Motor neuron (in vitro differentiated cells): ENCODE results near the gene BAHCC1. TPM values are rescaled to one million over a fixed set of nuclear protein-coding genes. Genes with fewer than 3 reads are reported as not detected.
A peak's percentile ranks its signal among the peaks of the same experiment; 100 is the strongest.
"Not testable (repeated sequence)": the region's sequence is repeated elsewhere in the genome, so short reads cannot be mapped to it uniquely, and the experiment has no call there.

Source experiments
- ATAC-seq, 8 experiments: fragments of 200-7000 bp; cut with Tn5 transposase; replicated peaks in 6 of 8; 2 replicates each; pipeline ENCODE4 v1.8.0; 2021; ENCODE audit warnings: mild to moderate bottlenecking in 8 of 8, moderate library complexity in 8 of 8
- H3K27ac ChIP-seq, 2 donors: fragments of 250-450 bp; sonication (Bioruptor Pico); 2 replicates each; pipeline ENCODE4 v1.9.0; 2021; ENCODE audit warnings: antibody characterized with exemption in 2 of 2, mild to moderate bottlenecking in 2 of 2, moderate library complexity in 1 of 2
- H3K4me1 ChIP-seq, 2 donors: fragments of 250-450 bp; sonication (Bioruptor Pico); replicated peaks in 1 of 2; 2 replicates each; pipeline ENCODE4 v1.6.1; 2021; ENCODE audit warnings: antibody characterized with exemption in 2 of 2, mild to moderate bottlenecking in 2 of 2, moderate library complexity in 1 of 2
- H3K4me3 ChIP-seq, 5 donors: fragments of 250-450 bp; sonication (Bioruptor Pico); 2 replicates each; pipeline ENCODE4 v1.9.0; 2021; ENCODE audit warnings: antibody characterized with exemption in 5 of 5, mild to moderate bottlenecking in 5 of 5, moderate library complexity in 4 of 5
- WGBS, 10 experiments: fragments of 450-650 bp; shearing (Covaris generic); methylation state at CpG; one replicate each; pipeline ENCODE4 v1.0.0; 2022; 5-methylcytosine and 5-hydroxymethylcytosine counted together
- in situ Hi-C, 9 experiments: fragments of 400-800 bp; cut with MboI; loops; one replicate each; pipeline ENCODE4 v1.15.0; 2021; ENCODE audit warnings: low sequenced_read_pairs in 9 of 9, low pct_unique_long_range_greater_than_20kb in 2 of 9; ENCODE audit not compliant: unreplicated experiment in 9 of 9
- total RNA-seq, 8 experiments: library from RNA; unstranded; fragments of 300-600 nt; gene quantifications; 2 replicates each; pipeline versions ENCODE4 v1.2.3 to v1.2.4, GENCODE V29; 2022

The BAHCC1 gene
- total RNA-seq, 8 experiments from 2014 or later: 1.9 to 19.5 (median 10.4) TPM

DNA sequence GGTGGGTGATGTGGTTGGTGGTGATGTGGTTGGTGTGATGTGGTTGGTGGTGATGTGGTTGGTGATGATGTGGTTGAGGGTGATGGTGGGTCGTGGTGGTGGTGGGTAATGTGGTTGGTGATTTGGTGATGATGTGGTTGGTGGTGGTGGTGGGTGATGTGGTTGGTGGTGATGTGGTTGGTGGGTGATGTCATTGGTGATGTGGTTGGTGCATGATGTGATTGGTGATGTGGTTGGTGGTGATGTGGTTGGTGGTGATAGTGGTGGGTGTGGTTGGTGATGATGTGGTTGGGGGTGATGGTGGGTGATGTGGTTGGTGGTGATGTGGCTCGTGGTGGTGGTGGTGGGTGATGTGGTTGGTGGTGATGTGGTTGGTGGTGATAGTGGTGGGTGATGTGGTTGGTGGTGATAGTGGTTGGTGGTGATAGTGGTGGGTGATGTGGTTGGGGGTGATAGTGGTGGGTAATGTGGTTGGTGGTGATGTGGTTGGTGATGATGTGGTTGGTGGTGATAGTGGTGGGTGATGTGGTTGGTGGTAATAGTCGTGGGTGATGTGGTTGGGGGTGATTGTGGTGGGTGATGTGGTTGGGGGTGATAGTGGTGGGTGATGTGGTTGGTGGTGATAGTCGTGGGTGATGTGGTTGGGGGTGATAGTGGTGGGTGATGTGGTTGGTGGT is 30.6 kb downstream of the BAHCC1 start:
- in situ Hi-C loops, H3K27ac ChIP-seq, ATAC-seq, H3K4me3 ChIP-seq: not testable (repeated sequence)
- H3K4me1 ChIP-seq: peaks cover 40 to 43% of the 10 kb centered on the region in 2 donors
- 0 to 100% (median 90%) methylated on average over 1 to 2 of the region's 4 CpGs; no CpG with 5 or more reads in 7 of the 10 experiments for WGBS, 10 experiments

DNA sequence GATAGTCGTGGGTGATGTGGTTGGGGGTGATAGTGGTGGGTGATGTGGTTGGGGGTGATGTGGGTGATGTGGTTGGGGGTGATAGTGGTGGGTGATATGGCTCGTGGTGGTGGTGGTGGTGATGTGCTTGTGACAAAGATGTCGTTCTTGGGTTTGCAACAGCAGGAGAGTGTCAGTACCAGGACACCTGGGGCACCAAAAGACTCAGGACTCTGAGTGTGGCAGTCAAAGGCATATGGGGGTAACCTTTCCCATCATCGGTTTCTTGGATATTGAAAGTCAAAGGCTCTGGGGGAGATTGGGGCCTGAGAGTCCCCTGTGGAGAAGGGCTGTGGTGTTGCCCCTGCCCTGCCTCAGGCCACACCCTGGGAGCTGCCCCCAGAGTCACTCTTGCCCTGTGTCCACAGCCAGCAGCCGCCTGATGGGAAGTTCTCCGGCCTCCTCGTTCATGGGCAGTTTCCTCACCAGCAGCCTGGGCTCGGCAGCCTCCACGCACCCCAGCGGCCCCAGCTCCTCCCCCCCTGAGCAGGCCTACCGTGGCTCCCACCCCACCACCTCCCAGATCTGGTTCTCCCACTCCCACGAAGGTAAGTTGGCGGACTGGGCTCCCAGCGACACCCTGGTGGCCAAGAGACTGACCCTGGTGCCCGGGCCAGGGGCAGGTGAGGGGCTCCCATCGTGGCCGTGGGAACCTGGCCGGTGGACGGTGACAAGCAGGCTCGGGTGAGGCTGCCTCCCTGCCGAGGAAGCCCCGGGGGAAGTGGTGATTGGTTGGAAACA is 31.3 kb downstream of the BAHCC1 start:
- in situ Hi-C loops: no loop called here
- no peak overlapping the region for H3K4me3 ChIP-seq
- no peak for ATAC-seq
- H3K27ac ChIP-seq: no peak overlapping the region
- 88% methylated on average over 1 of the region's 22 CpGs; no CpG with 5 or more reads in 9 of the 10 experiments for WGBS, 10 experiments
- peaks cover 39 to 43% of the 10 kb centered on the region in 2 donors for H3K4me1 ChIP-seq

DNA sequence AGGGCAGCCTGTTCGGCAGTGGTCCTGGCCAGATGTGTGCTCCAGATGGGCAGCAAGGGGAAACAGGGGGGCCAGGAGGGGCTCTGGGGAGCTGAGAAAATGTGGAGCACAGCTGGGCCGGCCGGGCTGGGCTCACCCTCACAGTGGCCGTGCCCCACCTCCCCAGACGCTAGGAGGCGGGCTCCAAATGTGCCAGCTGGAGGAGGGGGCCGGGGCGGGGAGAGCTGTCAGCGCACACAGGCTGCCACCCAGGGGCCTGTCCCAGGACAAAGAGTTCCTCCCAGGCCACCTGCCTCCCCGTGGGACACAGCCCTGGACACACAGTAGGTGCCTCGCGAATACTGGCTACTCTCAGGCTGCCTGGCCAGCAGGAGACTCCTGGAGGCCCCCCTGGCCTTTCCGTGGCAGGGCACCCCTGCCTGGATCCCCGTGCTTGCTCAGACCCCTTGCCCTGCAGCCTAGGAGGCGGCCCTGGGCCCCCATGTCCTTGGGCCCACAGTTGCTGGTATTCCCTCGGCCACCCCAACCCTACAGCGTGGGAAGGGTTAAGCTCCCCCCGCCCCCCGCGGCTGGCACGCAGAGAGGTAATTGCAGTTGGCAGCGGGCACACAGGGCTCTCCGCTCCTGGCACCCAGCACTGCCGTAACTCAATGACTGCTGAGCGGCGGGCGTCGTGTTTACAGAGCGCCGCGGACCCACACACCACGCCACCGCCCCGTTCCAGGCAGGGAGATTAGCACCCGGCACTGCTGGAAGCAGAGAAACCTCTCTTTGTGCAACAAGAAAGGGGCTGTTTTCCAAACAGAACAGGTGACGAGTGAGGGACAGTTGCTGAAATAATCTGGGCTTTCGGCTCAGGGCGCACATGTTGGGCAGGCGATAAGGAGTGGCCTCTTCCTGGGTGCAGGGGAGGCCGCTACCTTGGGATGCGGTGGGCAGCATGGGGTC is 32.2 kb downstream of the BAHCC1 start:
- Histone ChIP-seq H3K4me1 (peaks cover 37 to 45% of the 10 kb centered on the region in 2 donors), H3K27ac (no peak overlapping the region), H3K4me3 (no peak overlapping the region)
- 82 to 92% methylated on average over 2 to 4 of the region's 41 CpGs; no CpG with 5 or more reads in 8 of the 10 experiments for WGBS, 10 experiments
- in situ Hi-C loops: no loop called here
- ATAC-seq: no peak

DNA sequence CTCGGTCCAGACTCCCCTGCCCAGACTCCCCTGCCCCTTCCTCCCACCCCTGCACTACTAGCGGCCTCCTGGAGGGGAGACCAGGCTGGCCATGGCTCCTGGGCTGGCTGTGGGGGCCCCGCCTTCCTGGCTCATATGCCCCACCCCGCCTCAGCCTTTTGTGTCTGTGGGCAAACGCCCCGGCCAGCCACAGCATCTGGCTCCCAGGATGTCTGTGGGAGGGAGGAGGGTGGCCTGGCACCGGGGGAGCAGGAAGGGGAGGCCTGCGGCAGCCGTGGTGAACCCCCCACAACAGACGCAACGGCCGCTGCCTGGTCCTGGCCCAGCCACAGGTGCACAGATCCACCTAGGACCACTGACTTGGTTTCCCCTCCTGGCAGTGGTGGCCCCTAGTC is 32.9 kb downstream of the BAHCC1 start:
- Histone ChIP-seq H3K4me1 (peaks cover 33 to 42% of the 10 kb centered on the region in 2 donors), H3K27ac (no peak overlapping the region), H3K4me3 (no peak overlapping the region)
- 80% methylated on average over 1 of the region's 12 CpGs; no CpG with 5 or more reads in 9 of the 10 experiments for WGBS, 10 experiments
- in situ Hi-C loops: no loop called here
- peak in 1 of 8 experiments; percentile 3 for ATAC-seq

DNA sequence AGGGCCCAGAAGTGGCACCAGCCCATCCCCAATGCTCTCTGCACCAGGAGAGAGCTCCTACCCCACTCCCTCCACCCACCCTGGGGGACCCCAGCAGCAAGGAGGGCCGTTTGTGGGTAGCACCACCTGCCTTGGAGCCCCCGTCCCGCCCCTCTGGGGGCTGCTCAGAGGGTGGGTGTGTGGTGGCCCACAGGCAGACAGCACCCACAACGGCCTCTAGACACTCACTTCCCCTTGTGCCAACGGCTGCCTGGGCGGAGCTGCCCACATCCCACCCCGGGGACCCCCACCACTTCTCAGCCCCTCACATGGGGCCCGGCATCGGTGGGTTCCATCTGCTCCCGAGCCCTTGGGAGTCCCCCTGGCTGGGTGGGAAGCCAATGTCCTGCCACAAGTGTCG is 33.3 kb downstream of the BAHCC1 start:
- Histone ChIP-seq H3K4me1 (peaks cover 30 to 39% of the 10 kb centered on the region in 2 donors), H3K27ac (no peak overlapping the region), H3K4me3 (no peak overlapping the region)
- no peak for ATAC-seq
- WGBS, 10 experiments: 93% methylated on average over 4 of the region's 11 CpGs; no CpG with 5 or more reads in 9 of the 10 experiments
- in situ Hi-C loops: no loop called here

DNA sequence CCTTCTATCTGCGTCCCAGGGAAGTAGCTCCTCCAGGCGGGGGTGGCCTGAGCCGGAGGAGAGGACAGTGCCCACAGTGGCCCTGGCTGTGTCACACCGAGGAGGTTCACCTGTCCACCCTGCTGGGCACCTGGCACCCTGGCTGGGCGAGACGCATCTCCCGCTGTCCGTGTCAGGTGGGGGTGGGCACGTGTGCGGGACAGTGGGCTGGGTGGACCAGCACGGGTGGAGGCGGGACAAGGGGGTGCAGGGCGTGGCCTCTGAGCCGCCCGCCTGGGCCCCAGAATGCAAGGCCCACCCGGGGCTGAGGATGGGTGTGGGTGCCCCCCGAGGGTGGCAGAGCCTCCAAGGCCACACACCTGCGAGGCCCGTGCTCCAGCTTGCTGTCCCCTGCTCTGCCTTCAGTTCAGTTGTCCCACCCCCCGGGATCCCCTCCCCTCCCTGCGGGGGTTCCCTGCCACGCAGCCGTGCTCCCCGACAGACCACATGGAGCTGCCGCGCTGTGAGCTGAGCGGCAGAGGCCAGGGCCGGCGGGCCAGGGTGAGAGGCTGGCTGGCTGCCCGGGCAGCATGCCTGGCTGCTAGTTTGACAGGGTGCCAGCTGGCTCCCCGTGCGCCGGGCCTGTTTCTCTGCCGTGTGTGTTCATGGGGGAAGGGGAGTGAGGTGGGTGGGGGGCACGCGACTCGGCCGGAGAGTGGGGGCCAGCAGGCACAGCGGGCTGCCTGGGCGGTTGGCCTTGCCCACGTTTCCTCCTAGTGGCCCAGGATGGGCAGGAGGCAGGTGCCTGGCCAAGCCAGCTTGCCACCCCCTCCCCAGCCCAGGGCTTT is 33.9 kb downstream of the BAHCC1 start:
- WGBS, 10 experiments: no CpG with 5 or more reads among the region's 41 CpGs
- no peak overlapping the region for H3K4me3 ChIP-seq
- ATAC-seq: peak; percentile 7 to 79 (median 42)
- in situ Hi-C loops: no loop called here
- H3K27ac ChIP-seq: peak overlapping the region in 1 of 2 donors; percentile 39
- H3K4me1 ChIP-seq: peaks cover 24 to 32% of the 10 kb centered on the region in 2 donors

DNA sequence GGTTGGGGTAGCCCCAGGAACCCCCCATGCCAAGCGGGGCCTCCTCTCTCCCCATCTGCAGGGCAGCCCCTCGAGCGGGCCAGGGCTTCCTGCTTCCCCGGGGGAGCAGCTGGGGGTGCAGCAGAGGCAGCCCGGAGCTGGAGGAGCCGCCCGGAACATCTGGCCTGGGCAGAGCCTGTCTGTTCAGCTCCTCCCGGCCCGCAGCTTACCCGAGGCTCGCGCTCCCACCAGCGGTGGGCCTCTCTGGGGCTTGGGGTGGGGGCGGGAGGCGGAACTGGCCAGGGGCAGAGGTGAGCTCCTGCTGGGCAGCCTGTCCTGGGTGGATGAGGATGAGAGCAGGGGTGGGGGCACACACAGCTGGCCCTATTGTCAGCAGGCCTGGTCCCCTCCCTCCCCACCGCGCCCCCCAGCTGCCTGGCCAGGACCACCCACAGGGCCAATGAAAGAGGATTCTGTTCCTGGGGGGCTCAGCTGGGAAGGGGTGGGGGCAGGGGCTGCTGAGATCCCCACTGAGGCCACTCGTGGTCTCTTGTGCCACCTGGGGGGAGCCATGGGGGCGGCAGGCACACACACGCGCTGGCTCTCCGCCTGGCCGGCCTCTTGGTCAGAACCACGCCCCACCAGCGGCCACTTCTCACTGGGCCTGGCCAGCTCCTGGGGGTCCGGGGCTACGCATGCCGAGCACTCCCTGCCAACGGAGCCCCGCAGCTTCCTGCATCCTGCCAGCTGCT is 34.7 kb downstream of the BAHCC1 start:
- peaks cover 30 to 40% of the 10 kb centered on the region in 2 donors for H3K4me1 ChIP-seq
- H3K4me3 ChIP-seq: no peak overlapping the region
- peak overlapping the region in 1 of 2 donors; percentile 39 for H3K27ac ChIP-seq
- no CpG with 5 or more reads among the region's 30 CpGs for WGBS, 10 experiments
- in situ Hi-C loops: no loop called here
- ATAC-seq: peak; percentile 60 to 82 (median 79)

DNA sequence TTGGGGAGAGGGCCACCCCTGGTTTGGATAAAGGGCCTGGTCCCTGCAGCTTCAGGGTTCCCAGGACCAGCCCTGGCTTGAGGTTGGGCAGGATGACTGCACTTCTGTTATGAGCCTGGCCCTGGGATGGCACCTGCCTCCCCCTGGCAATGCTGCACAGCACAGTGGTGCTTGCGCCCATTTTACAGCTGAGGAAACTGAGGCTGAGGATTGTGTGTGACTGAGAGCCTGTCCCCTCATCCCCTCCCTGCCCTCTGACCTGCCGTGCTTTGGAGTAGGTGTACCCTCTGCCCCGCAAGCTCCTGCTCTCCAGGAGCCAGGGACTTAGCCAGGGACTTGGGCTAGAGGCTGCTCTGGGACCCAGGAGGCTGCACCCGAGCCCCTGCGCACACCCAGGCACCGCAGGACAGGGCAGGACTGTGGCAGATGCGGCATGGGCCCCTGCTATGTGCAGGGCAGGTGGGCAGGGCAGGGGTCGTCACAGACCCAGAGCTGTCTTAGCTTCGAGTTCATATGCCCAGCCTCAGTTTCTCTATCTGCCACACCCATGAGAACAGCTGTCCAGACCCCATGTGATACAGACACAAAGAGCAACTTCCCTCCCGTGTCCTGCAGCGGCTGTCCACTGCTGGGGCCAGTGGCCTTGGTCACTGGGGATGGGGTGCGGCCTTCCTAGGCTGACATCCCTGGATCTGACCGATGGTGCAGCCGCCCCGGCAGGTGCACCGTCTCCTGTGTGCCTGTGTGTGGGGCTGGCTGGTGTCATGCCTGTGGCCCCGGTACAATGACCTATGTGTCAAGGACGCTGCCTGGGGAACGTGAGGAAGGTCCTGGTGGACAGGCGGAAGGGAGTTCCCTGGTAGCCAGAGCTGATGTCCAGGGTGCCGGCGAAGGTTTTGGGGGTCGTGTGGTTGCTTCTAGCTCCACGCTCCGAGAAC is 36.6 kb downstream of the BAHCC1 start:
- H3K27ac ChIP-seq: no peak overlapping the region
- H3K4me1 ChIP-seq: peaks cover 48 to 58% of the 10 kb centered on the region in 2 donors
- 70 to 97% (median 80%) methylated on average over 1 to 8 of the region's 25 CpGs; no CpG with 5 or more reads in 5 of the 10 experiments for WGBS, 10 experiments

DNA sequence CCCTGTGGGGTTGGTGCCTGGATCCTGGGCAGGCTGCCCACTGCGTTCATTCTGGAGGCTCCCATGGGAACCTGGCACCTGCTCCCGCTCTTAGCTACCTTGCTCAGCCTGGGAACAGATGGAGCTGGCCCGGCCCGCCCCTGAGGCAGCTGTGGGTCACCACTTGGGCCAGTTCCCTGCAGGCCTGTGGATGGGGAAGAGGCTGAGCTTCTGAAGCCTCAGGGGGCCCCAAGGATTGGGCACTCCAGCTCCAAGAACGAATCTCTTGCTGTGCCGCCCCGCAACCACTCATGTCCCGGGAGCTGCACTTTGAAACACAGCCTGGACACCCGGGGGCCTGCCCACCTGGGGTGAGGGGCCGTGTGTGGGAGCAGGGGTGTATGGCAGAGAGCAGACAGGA is 37.7 kb downstream of the BAHCC1 start:
- in situ Hi-C loops: no loop called here
- WGBS, 10 experiments: no CpG with 5 or more reads among the region's 10 CpGs
- ATAC-seq: peak in 2 of 8 experiments; percentile 6 to 33
- Histone ChIP-seq H3K27ac (no peak overlapping the region), H3K4me1 (peaks cover 59 to 66% of the 10 kb centered on the region in 2 donors), H3K4me3 (no peak overlapping the region)

More for the DNA sequence above, 36.6 kb downstream of the BAHCC1 start:
- in situ Hi-C loops: no loop called here
- no peak for ATAC-seq
- H3K4me3 ChIP-seq: no peak overlapping the region

DNA sequence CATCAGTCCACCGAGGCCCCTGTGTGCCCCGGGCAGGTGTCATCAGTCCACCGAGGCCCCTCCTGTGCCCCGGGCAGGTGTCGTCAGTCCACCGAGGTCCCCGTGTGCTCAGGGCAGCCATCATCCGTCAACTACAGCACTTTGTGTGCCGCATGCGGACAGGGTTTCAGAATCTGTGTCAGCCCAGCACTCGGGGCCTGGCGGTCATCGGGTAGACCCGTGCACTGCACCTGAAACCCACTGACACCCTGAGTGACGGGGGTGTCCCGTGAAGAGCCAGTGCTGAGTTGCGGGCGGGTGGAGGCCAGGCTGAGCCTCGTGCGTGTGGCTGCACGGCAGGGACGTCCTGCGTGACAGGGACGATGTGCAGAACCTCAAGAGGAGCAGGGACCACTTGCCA is 38.4 kb downstream of the BAHCC1 start:
- WGBS, 10 experiments: 93% methylated on average over 3 of the region's 24 CpGs; no CpG with 5 or more reads in 9 of the 10 experiments
- no peak overlapping the region for H3K4me3 ChIP-seq
- H3K27ac ChIP-seq: no peak overlapping the region
- no peak for ATAC-seq
- peaks cover 66 to 70% of the 10 kb centered on the region in 2 donors for H3K4me1 ChIP-seq
- in situ Hi-C loops: no loop called here

DNA sequence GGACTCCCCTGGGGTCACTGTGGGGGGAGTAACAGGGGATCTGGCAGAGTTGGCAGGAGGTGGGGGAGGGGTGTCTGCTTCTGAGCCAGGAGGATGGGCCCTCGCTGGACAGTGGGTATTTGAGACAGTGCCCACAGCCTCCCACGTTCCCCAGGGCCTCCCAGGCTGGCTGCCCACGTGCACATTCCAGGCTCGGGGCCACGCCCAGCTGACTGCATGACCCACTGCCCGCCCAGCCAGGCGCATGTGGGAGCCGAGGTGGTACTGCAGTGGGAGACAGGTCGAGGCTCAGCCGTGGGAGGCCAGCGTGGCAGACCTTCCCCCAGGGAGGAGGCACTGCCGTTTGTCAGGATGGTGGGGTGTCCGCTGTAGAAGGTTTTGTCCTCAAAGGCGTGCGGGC is 38.8 kb downstream of the BAHCC1 start:
- Histone ChIP-seq H3K4me3 (no peak overlapping the region), H3K4me1 (peaks cover 66 to 70% of the 10 kb centered on the region in 2 donors), H3K27ac (no peak overlapping the region)
- ATAC-seq: peak in 3 of 8 experiments; percentile 11 to 34 (median 12)
- WGBS, 10 experiments: 60 to 100% methylated on average over 3 of the region's 15 CpGs; no CpG with 5 or more reads in 8 of the 10 experiments
- in situ Hi-C loops: no loop called here
